ENCODE results near the gene CLCF1. TPM values are rescaled to one million over a fixed set of nuclear protein-coding genes. Genes with fewer than 3 reads are reported as not detected.
"Not testable (repeated sequence)": the region's sequence is repeated elsewhere in the genome, so short reads cannot be mapped to it uniquely, and the experiment has no call there.

The CLCF1 gene
- total RNA-seq, 4 donors from 2014 or later = 1.8 to 46.4 (median 5.8) TPM

GRCh38 chr11:67320691-67321090, 52.7 kb downstream of the CLCF1 start:
- Histone ChIP-seq H3K4me3 (no peak overlapping the region), H3K27me3 (no peaks in the 10 kb centered on the region), H3K36me3 (no peaks in the 10 kb centered on the region), H3K27ac (no peak overlapping the region), H3K4me1 (peaks cover 0 to 27% (median 22%) of the 10 kb centered on the region in 4 donors), H3K9me3 (no peaks in the 10 kb centered on the region)
- intact Hi-C loops (cut with DNase I; ENCODE audit: low total_unique reads) (no loop called here), in situ Hi-C loops (cut with MboI; ENCODE audit: low pct_ligation_motif_present in 1 of 4, low pct_unique_long_range_greater_than_20kb in 1 of 4, low sequenced_read_pairs in 3 of 4) (no loop called here)
- no peak for DNase-seq
- WGBS, 2 donors (ENCODE audit: low coverage in 1 of 2) = 90 to 100% methylated on average over 2 of the region's 2 CpGs
- TF ChIP-seq CTCF (IDR thresholded peaks at IDR 0.05) (no peak), EP300 (IDR thresholded peaks at IDR 0.05; ENCODE audit: low read depth) (no peak), POLR2A (IDR thresholded peaks at IDR 0.05) (no peak), POLR2AphosphoS5 (IDR thresholded peaks at IDR 0.05) (no peak)

DNA sequence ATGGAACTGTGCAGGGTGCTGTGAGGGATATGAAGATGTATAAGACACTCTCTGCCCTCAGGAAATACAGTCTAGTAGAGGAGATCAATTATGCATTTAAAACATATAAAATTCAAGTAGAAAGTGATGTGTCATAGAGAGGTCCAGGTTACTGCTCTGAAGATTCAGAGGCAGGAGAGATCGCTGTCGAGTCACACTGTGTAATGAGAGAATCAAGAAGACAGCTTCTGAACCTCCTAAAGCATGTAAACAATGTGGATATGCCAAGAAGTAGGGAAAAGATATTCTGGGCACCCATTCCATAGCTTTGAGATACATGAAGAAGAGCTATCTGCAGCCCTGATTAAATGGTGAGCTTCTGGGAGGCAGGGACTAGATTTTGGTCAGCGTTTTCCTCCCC, 53.4 kb downstream of the CLCF1 start:
- intact Hi-C loops (cut with DNase I; ENCODE audit: low total_unique reads) = no loop called here
- H3K4me1 ChIP-seq = peaks cover 0 to 27% (median 22%) of the 10 kb centered on the region in 4 donors
- in situ Hi-C loops (cut with MboI; ENCODE audit: low pct_ligation_motif_present in 1 of 4, low pct_unique_long_range_greater_than_20kb in 1 of 4, low sequenced_read_pairs in 3 of 4) = no loop called here
- WGBS, 2 donors (ENCODE audit: low coverage in 1 of 2) = 72 to 79% methylated on average over 3 of the region's 3 CpGs
- H3K4me3 ChIP-seq = no peak overlapping the region
- no peaks in the 10 kb centered on the region for H3K27me3 ChIP-seq
- H3K27ac ChIP-seq = no peak overlapping the region
- H3K9me3 ChIP-seq = no peaks in the 10 kb centered on the region
- TF ChIP-seq EP300 (IDR thresholded peaks at IDR 0.05; ENCODE audit: low read depth) (no peak), POLR2A (IDR thresholded peaks at IDR 0.05) (no peak), CTCF (IDR thresholded peaks at IDR 0.05) (no peak), POLR2AphosphoS5 (IDR thresholded peaks at IDR 0.05) (no peak)
- no peaks in the 10 kb centered on the region for H3K36me3 ChIP-seq
- DNase-seq = no peak

DNA sequence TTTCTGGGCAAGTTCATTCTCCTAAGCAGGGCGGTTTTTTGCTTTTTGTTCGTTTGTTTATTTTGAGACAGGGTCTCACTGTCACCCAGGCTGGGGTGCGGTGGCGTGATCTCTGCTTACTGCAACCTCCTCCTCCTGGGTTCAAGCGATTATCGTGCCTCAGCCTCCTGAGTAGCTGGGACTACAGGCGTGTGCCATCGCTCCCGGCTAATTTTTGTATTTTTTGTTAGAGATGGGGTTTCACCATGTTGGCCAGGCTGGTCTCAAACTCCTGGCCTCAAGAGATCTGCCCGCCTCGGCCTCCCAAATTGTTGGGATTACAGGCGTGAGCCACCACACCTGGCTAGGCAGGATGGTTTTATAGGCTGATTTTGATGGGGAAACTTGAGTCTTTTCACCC, 54.5 kb downstream of the CLCF1 start:
- 85 to 90% methylated on average over 8 to 12 of the region's 12 CpGs for WGBS, 2 donors (ENCODE audit: low coverage in 1 of 2)
- DNase-seq; H3K27ac ChIP-seq; H3K9me3 ChIP-seq; H3K27me3 ChIP-seq; H3K36me3 ChIP-seq; intact Hi-C loops (cut with DNase I; ENCODE audit: low total_unique reads): not testable (repeated sequence)
- H3K4me1 ChIP-seq = peaks cover 3 to 27% (median 22%) of the 10 kb centered on the region in 4 donors
- H3K4me3 ChIP-seq = peak overlapping the region in 1 of 4 donors; percentile 96
- in situ Hi-C loops (cut with MboI; ENCODE audit: low pct_ligation_motif_present in 1 of 4, low pct_unique_long_range_greater_than_20kb in 1 of 4, low sequenced_read_pairs in 3 of 4) = loop anchor here in 1 of 4 donors (5.0 kb wide), 1 partner anchor 52 kb away; the partner anchor contains the start of gene GRK2

- Histone ChIP-seq H3K27me3 (no peaks in the 10 kb centered on the region), H3K4me3 (peak overlapping the region; percentile 51 to 96 (median 88)), H3K36me3 (no peaks in the 10 kb centered on the region), H3K4me1 (peaks cover 11 to 32% (median 27%) of the 10 kb centered on the region in 4 donors), H3K27ac (peak overlapping the region; percentile 97 to 99 (median 97)), H3K9me3 (no peaks in the 10 kb centered on the region)
- in situ Hi-C loops (cut with MboI; ENCODE audit: low pct_ligation_motif_present in 1 of 4, low pct_unique_long_range_greater_than_20kb in 1 of 4, low sequenced_read_pairs in 3 of 4) (loop anchor here in 1 of 4 donors (5.0 kb wide), 1 partner anchor 51 kb away; the partner anchor contains the start of gene GRK2), intact Hi-C loops (cut with DNase I; ENCODE audit: low total_unique reads) (loop anchor here (2.0 kb wide), 1 partner anchor 51 kb away; the partner anchor contains the start of gene GRK2)
- TF ChIP-seq CTCF (IDR thresholded peaks at IDR 0.05) (no peak), EP300 (IDR thresholded peaks at IDR 0.05; ENCODE audit: low read depth) (no peak), POLR2A (IDR thresholded peaks at IDR 0.05) (no peak), POLR2AphosphoS5 (IDR thresholded peaks at IDR 0.05) (no peak)
- WGBS, 2 donors (ENCODE audit: low coverage in 1 of 2) = 1% methylated on average over 29 of the region's 53 CpGs; no CpG with 5 or more reads in 1 of the 2 donors
- DNase-seq = peak; percentile 54
These were observed 55.4 kb downstream of the CLCF1 start for GRCh38 chr11:67317888-67318555.

All from transverse colon (tissue), 4 donors.